Stimulated activated CD4-positive, alpha-beta T cell treated with anti-CD3 and anti-CD28 coated beads, Interleukin-1b, Interleukin-23, amount 100 ng/mL, for 48 hours (primary cell): ENCODE measurements around the gene ENTR1.
"Not testable (repeated sequence)": the region's sequence is repeated elsewhere in the genome, so short reads cannot be mapped to it uniquely, and the experiment has no call there.

Experiments used
- DNase-seq: peaks from one replicate; pipeline ENCODE4 v3.0.0-alpha.2; 2020

The ENTR1 gene

DNA sequence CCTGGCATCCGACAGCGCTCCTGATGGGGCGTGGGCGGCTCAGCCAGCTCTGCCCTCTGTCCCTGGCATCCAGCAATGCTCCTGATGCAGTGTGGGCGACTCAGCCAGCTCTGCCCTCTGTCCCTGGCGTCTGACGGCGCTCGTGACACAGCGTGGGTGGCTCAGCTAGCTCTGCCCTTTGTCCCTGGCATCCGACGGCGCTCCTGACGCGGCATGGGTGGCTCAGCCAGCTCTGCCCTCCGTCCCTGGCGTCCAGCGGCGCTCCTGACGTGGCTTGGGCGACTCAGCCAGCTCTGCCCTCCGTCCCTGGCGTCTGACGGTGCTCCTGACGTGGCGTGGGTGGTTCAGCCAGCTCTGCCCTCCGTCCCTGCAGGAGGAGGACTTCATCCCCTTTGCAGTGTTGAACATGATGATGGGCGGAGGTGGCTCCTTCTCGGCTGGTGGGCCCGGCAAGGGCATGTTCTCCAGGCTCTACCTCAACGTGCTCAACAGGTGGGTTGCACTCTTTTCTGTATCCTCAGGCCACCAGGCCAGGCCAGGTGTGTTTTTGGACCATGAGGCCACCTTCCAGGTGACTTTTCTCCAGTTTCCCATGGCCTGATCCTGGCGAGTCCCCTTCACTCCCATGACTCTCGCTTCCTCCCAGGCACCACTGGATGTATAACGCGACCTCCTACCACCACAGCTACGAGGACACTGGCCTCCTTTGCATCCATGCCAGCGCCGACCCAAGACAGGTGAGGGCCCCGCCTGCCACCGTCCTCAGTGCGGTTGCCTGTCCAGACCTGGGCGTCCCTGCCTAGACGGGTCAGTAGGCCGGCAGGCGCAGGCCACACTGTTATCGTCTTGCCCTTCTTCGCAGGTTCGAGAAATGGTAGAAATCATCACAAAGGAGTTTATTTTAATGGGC is 8.0 kb upstream of the ENTR1 start:
- DNase-seq, result no peak

DNA sequence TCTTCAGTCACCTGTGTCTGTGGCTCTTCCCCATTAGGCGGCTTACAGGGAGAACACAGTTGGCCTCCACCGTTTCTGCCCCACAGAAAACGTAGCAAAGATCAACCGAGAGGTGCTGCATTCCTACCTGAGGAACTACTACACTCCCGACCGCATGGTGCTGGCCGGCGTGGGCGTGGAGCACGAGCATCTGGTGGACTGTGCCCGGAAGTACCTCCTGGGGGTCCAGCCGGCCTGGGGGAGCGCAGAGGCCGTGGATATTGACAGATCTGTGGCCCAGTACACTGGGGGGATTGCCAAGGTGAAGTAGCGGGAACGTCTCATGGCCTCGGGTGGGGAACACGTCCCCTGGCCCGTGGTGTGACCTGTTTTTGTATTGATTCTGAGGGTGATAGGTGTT is 6.5 kb upstream of the ENTR1 start:
- DNase-seq, result no peak

DNA sequence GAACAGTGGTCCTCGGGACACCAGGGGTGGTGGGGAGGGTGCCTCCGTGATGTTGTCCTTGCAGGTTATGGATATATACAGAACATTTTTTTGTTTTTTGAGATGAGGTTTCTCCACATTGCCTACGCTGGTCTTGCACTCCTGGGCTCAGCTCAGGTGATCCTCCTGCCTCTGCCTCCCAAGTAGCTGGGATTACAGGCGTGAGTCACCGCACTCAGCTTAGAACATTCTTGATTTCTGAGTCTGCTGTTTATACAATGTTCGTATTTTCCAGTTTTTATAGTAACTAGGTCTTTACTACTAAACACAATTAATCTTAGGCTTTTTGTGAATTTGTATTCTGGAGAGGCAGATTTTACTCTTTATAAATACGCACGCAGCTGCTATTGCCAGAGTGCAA is 6.0 kb upstream of the ENTR1 start:
- DNase-seq, result no peak

DNA sequence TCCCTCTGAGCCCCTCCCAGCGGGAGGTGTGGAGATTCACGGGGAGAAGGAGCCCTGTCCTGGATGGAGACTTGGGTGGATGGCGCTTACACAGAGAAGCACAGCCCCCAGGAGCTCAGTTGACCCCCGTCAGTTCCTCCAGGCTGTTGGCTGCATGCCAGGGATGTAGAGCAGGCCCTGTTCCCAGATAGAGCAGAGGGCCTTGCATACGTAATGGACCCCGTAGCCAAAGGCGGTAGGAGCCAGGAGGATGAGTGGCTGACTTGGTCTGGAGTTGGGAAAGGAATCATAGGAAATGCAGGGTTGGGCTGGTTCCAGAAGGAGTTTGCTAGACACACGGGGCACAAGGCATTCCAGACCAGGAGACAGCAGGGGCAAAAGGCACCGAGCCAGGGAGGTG is 2.5 kb upstream of the ENTR1 start:
- DNase-seq, result no peak

- no peak for DNase-seq
Observed at GRCh38 chr9:136411378-136411777, 964 bp upstream of the ENTR1 start.

DNA sequence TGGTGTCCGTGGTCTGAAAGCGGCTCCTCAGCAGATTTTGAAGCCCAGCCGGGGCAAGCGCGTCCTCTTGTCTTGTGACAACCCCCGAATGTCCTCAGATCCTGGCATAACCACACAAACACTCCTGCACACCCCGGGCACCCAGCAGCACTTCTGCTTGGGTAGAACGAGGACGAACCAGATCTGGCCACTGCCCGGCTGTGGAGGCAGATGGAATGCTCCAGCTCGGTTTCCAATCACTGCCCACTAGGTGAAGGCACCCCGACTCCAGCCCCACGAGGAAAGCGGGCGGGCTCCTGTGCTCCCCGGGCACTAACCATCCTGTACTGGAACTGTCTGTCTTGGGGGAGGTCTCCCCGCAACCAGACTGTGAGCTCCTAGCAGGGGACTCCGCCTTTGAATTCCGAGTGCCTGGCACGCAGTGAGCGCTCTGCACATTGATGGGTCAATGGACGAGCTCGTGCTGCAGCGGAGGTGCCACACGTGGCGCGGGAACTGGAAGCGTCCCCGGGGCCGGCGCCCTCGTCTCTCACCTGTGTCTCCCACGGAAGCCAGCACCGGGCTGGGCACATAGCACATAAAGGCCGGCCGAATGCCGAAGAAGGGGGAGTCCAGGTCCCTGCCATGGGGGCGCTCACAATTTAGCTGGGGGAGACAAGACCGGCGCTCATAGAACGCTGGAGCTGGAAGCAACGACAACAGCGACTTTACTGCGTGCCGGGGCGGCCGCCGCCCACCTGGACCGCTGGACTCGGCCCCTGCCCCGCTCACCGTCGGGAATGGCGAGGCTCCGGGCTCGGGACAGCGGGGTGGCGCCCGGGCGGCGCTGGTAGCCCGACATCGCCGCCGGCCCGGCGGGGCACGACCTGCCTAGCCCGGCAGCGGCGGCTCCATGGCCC is 608 bp downstream of the ENTR1 start:
- DNase-seq, result peak; percentile 40

DNA sequence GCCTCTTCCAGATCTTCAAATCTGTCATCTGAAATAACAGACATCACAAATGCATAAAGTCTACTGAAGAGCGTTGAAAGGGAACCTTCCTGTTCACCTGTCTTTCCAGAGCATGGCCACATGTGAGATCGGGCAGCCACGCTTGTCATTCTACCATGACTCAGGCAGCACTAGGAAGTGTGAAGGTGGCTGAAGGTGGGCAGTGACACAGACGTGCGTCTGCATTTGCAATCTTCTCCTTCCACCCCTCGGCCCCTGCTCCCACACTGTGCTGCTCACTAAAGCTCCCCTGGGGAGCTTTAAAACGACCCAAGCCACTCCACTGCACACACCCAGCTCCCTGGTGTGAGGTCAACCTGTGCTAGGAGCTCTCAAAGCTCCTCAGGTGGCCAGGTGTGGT is 2.5 kb downstream of the ENTR1 start:
- DNase-seq, result no peak

GRCh38 chr9:136407061-136407460 is 3.4 kb downstream of the ENTR1 start:
- not testable (repeated sequence) for DNase-seq

DNA sequence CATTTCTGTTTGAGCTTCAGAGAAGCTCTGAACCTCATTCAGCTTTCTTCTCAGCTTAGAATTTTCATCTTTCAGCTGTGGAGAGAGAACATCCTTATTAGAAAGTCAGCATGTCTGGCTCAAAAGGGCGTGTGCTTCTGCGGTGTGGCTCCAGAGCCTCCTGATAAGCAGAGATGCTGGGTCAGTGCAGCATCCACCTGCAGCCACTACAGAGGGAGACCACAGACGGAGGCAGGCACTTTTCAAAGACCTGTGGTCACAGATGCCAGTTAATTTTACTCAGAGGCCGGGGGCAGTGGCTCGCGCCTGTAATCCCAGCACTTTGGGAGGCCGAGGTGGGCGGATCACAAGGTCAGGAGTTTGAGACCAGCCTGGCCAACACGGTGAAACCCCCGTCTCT is 4.5 kb downstream of the ENTR1 start:
- DNase-seq, result not testable (repeated sequence)

GRCh38 chr9:136405481-136405880 is 4.9 kb downstream of the ENTR1 start:
- no peak for DNase-seq

- no peak for DNase-seq
Observed at GRCh38 chr9:136404801-136405136, 5.6 kb downstream of the ENTR1 start.

GRCh38 chr9:136403915-136404800 is 6.3 kb downstream of the ENTR1 start:
- peak; percentile 54 for DNase-seq

GRCh38 chr9:136403538-136403914 is 6.9 kb downstream of the ENTR1 start:
- DNase-seq, result peak; percentile 80

DNA sequence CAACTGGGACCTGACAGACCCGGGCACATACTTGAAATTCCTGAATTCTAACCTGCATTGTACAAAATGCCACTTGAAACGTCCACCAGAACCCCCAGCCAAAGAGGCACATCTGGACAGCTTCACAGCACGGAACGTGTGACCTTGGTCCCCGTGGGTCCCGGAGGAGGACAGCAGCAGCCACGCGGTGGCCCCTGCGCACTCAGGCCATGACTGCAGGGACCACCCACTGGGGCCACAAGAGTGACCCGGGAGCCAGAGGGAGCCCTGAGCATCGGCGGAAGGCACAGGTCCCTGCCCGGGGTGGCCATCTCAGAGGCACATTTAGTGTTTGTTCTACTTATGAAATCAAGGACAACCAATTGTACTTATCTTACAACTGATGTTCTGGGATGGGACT is 8.3 kb downstream of the ENTR1 start:
- DNase-seq, result no peak

GRCh38 chr9:136401173-136401922 is 9.1 kb downstream of the ENTR1 start:
- DNase-seq, result no peak

DNA sequence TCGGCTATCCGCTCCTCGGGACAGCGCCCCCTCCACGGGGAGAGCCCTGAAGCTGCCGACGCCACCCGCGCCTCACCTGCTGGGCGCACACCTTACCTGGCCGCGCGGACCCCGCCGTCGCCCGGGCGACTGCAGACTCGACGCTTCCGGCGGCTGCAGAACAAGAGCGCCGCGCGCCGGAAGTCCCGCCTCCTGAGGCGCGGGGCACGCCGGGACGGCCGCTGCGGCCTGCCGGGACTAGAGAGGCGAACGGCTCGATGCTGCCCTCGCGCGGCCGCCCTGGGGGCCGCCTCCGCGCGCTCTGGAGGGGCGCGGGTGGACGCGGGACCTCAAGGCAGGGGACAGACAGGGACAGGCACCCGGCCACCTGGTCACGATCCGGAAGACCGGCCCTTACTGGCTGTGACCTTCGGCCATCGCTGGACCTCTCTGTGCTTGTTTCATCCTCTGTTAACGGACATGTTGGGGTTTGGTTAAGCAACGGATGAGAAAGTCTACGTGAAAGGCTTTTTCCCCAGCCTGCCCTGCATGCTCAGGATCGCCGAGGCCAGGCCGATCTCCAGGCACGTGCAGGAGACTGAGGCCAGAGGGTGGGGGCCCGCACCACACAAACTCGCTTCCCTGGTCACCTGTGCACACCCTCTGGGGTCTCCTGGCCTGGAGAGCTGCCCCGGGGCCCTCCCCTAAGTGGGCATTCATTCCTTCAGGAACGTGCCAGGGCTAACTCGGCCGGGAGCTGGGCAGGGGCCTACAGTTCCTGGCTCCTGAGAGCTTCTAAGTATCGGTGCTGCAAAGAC is 10.2 kb downstream of the ENTR1 start, which contains the start of gene SNAPC4:
SNAPC4 (minus strand) TSS at position 133 of the 797 bp plus-strand sequence. CDS start 1,742 bp downstream, outside the sequence.
- DNase-seq, result peak; percentile 85

- DNase-seq, result peak; percentile 47
Observed at GRCh38 chr9:136399176-136400037, 11.0 kb downstream of the ENTR1 start.

DNA sequence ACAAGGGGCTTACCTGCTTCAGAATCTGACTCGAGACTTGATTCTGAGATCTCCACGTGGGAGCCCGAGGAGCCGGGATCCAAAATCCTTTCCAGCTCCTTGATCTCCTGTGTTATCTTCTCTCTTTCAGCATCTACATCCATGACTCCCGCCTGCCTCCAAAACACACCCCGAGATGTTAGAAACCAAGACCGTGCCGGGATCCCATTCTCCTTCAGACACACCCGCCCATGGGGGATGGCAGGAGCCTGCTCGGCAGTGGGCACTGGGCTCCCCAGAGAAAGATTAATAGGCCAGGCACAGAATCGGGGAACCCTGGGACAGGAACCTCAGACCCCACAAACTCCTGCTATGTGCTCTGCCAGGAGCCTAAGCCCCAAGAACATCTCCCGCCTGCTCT is 12.1 kb downstream of the ENTR1 start:
- DNase-seq, result no peak

GRCh38 chr9:136397643-136398042 is 12.8 kb downstream of the ENTR1 start:
- no peak for DNase-seq

- no peak for DNase-seq
Observed at GRCh38 chr9:136396219-136396515, 14.2 kb downstream of the ENTR1 start.
